ENCODE data around the gene VPS8.

The VPS8 gene

GRCh38 chr3:184781801-184782200 lies 30.2 kb upstream of the VPS8 start:
- H3K27ac ChIP-seq (ENCODE audit: extremely low read depth, low read depth, low read length) = no peak overlapping the region
- TF ChIP-seq GLIS1 (tag by site-specific recombination; IDR thresholded peaks at IDR 0.05) (no peak), ZBTB8A (tag by site-specific recombination; IDR thresholded peaks at IDR 0.05) (no peak), SCRT2 (tag by site-specific recombination; IDR thresholded peaks at IDR 0.05) (no peak), ZNF658 (tag by site-specific recombination; IDR thresholded peaks at IDR 0.05) (no peak), KLF7 (tag by site-specific recombination; IDR thresholded peaks at IDR 0.05; ENCODE audit: borderline replicate concordance) (no peak), OSR2 (tag by site-specific recombination; IDR thresholded peaks at IDR 0.05) (no peak), SETDB1 (IDR thresholded peaks at IDR 0.05; ENCODE audit: insufficient read length, low read length) (no peak), KLF8 (tag by site-specific recombination; IDR thresholded peaks at IDR 0.05) (no peak), ZNF837 (tag by site-specific recombination; IDR thresholded peaks at IDR 0.05) (no peak)
- TF ChIP-seq, protein P1, sequence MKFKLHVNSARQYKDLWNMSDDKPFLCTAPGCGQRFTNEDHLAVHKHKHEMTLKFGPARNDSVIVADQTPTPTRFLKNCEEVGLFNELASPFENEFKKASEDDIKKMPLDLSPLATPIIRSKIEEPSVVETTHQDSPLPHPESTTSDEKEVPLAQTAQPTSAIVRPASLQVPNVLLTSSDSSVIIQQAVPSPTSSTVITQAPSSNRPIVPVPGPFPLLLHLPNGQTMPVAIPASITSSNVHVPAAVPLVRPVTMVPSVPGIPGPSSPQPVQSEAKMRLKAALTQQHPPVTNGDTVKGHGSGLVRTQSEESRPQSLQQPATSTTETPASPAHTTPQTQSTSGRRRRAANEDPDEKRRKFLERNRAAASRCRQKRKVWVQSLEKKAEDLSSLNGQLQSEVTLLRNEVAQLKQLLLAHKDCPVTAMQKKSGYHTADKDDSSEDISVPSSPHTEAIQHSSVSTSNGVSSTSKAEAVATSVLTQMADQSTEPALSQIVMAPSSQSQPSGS (tag by site-specific recombination; IDR thresholded peaks at IDR 0.05; ENCODE audit: low read depth) = no peak
- TF ChIP-seq, protein P2, sequence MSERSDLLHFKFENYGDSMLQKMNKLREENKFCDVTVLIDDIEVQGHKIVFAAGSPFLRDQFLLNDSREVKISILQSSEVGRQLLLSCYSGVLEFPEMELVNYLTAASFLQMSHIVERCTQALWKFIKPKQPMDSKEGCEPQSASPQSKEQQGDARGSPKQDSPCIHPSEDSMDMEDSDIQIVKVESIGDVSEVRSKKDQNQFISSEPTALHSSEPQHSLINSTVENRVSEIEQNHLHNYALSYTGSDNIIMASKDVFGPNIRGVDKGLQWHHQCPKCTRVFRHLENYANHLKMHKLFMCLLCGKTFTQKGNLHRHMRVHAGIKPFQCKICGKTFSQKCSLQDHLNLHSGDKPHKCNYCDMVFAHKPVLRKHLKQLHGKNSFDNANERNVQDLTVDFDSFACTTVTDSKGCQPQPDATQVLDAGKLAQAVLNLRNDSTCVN (tag by site-specific recombination; optimal IDR thresholded peaks at IDR 0.05) = no peak
- no peak overlapping the region for H3K4me3 ChIP-seq (ENCODE audit: low read depth, low read length)
- CTCF ChIA-PET = interaction anchor here (0.6 to 1.4 kb wide), 2 partner anchors 22 to 434 kb away, joined by 3 to 5 read pairs; no protein-coding TSS in a partner anchor
- POLR2A ChIA-PET = no interaction called here
- no peaks in the 10 kb centered on the region for H3K4me1 ChIP-seq (ENCODE audit: control insufficient read depth, insufficient read depth, low read length)
- H3K36me3 ChIP-seq (ENCODE audit: control insufficient read depth in 2 of 2, insufficient read depth in 1 of 2, low read length in 2 of 2) = no peaks in the 10 kb centered on the region
- no peaks in the 10 kb centered on the region for H3K9me3 ChIP-seq (ENCODE audit: control insufficient read depth, insufficient read depth, low read depth, low read length)

GRCh38 chr3:184783319-184783718 lies 28.6 kb upstream of the VPS8 start:
- POLR2A ChIA-PET = no interaction called here
- Histone ChIP-seq H3K36me3 (ENCODE audit: control insufficient read depth in 2 of 2, insufficient read depth in 1 of 2, low read length in 2 of 2) (no peaks in the 10 kb centered on the region), H3K4me1 (ENCODE audit: control insufficient read depth, insufficient read depth, low read length) (no peaks in the 10 kb centered on the region), H3K27ac (ENCODE audit: extremely low read depth, low read depth, low read length) (no peak overlapping the region), H3K4me3 (ENCODE audit: low read depth, low read length) (no peak overlapping the region), H3K9me3 (ENCODE audit: control insufficient read depth, insufficient read depth, low read depth, low read length) (no peaks in the 10 kb centered on the region)
- CTCF ChIA-PET = no interaction called here
- TF ChIP-seq MZF1 (tag by site-specific recombination; IDR thresholded peaks at IDR 0.05; ENCODE audit: borderline replicate concordance) (no peak), ZNF624 (tag by site-specific recombination; IDR thresholded peaks at IDR 0.05) (no peak), ZNF449 (tag by site-specific recombination; IDR thresholded peaks at IDR 0.05) (no peak), HOXA7 (CRISPR knock-in tag; IDR thresholded peaks at IDR 0.05; ENCODE audit: borderline replicate concordance) (no peak), ZBTB10 (tag by site-specific recombination; IDR thresholded peaks at IDR 0.05) (no peak), ZNF843 (tag by site-specific recombination; IDR thresholded peaks at IDR 0.05) (no peak), ZNF248 (tag by site-specific recombination; IDR thresholded peaks at IDR 0.05) (no peak)

All from HEK293 (cell line).